ENCODE measurements around the gene CNTNAP2. TPM values are rescaled to one million over a fixed set of nuclear protein-coding genes. Genes with fewer than 3 reads are reported as not detected.

Gene CNTNAP2
- total RNA-seq, 1 experiment from 2014 or later = 42.5 TPM

GRCh38 chr7:147432079-147432478 lies 1315.5 kb downstream of the CNTNAP2 start:
- Mint-ChIP-seq H3K4me3 (ENCODE audit: unreplicated experiment) (no peak overlapping the region), H3K9me3 (ENCODE audit: unreplicated experiment) (peaks cover 38% of the 10 kb centered on the region), H3K36me3 (ENCODE audit: insufficient read depth, unreplicated experiment) (peaks cover 7% of the 10 kb centered on the region), H3K4me1 (ENCODE audit: low read depth, unreplicated experiment) (peaks cover 37% of the 10 kb centered on the region), H3K27me3 (ENCODE audit: insufficient read depth, unreplicated experiment) (no peaks in the 10 kb centered on the region), H3K27ac (ENCODE audit: unreplicated experiment) (peak overlapping the region; percentile 16)
- H3K27me3 ChIP-seq (replicated peaks; ENCODE audit: control insufficient read depth, insufficient read depth, low read length) = no peaks in the 10 kb centered on the region
- peak; percentile 17 to 29 for TF ChIP-seq CTCF (IDR thresholded peaks at IDR 0.05; ENCODE audit: insufficient read depth in 1 of 2, low read depth in 1 of 2, low read length in 1 of 2, severe bottlenecking in 1 of 2, unreplicated experiment in 1 of 2)
- peaks cover 43% of the 10 kb centered on the region for H3K4me1 ChIP-seq
- H3K9me3 ChIP-seq = peaks cover 13% of the 10 kb centered on the region
- intact Hi-C loops (cut with micrococcal nuclease; ENCODE audit: unreplicated experiment) = loop anchor here (1.0 to 10.0 kb wide), 5 partner anchors 185 to 813 kb away; no protein-coding TSS in a partner anchor
- peak in 1 of 2 experiments; percentile 41 for DNase-seq
- H3K36me3 ChIP-seq (ENCODE audit: control insufficient read depth, insufficient read depth, low read length) = no peaks in the 10 kb centered on the region
- H3K4me3 ChIP-seq (ENCODE audit: low read depth, low read length) = no peak overlapping the region
- ChIA-PET POLR2A (no interaction called here), CTCF (interaction anchor here (0.8 to 1.7 kb wide), 3 partner anchors 19 to 710 kb away, joined by 3 to 7 read pairs (median 4); no protein-coding TSS in a partner anchor)
- BruUV-seq (replicated peaks) = no TSS peak

GRCh38 chr7:147432576-147432975 lies 1316.0 kb downstream of the CNTNAP2 start:
- no peak for DNase-seq
- TF ChIP-seq CTCF (IDR thresholded peaks at IDR 0.05; ENCODE audit: insufficient read depth in 1 of 2, low read depth in 1 of 2, low read length in 1 of 2, severe bottlenecking in 1 of 2, unreplicated experiment in 1 of 2) = no peak
- intact Hi-C loops (cut with micrococcal nuclease; ENCODE audit: unreplicated experiment) = loop anchor here (1.0 to 10.0 kb wide), 5 partner anchors 185 to 812 kb away; no protein-coding TSS in a partner anchor
- H3K27me3 Mint-ChIP-seq (ENCODE audit: insufficient read depth, unreplicated experiment) = no peaks in the 10 kb centered on the region
- H3K9me3 Mint-ChIP-seq (ENCODE audit: unreplicated experiment) = peaks cover 33% of the 10 kb centered on the region
- Histone ChIP-seq H3K4me1 (peaks cover 38% of the 10 kb centered on the region), H3K9me3 (peaks cover 13% of the 10 kb centered on the region), H3K27me3 (replicated peaks; ENCODE audit: control insufficient read depth, insufficient read depth, low read length) (no peaks in the 10 kb centered on the region), H3K36me3 (ENCODE audit: control insufficient read depth, insufficient read depth, low read length) (no peaks in the 10 kb centered on the region), H3K4me3 (ENCODE audit: low read depth, low read length) (no peak overlapping the region)
- peak overlapping the region; percentile 8 for H3K4me3 Mint-ChIP-seq (ENCODE audit: unreplicated experiment)
- peaks cover 2% of the 10 kb centered on the region for H3K36me3 Mint-ChIP-seq (ENCODE audit: insufficient read depth, unreplicated experiment)
- no TSS peak for BruUV-seq (replicated peaks)
- ChIA-PET CTCF (interaction anchor here (1.1 to 1.7 kb wide), 2 partner anchors 114 to 710 kb away, joined by 4 to 7 read pairs; no protein-coding TSS in a partner anchor), POLR2A (no interaction called here)
- peak overlapping the region; percentile 31 for H3K27ac Mint-ChIP-seq (ENCODE audit: unreplicated experiment)
- H3K4me1 Mint-ChIP-seq (ENCODE audit: low read depth, unreplicated experiment) = peaks cover 33% of the 10 kb centered on the region

GRCh38 chr7:147436718-147437117 lies 1320.1 kb downstream of the CNTNAP2 start:
- intact Hi-C loops (cut with micrococcal nuclease; ENCODE audit: unreplicated experiment) = loop anchor here (10.0 kb wide), 2 partner anchors 208 to 808 kb away; no protein-coding TSS in a partner anchor
- H3K27me3 ChIP-seq (replicated peaks; ENCODE audit: control insufficient read depth, insufficient read depth, low read length) = no peaks in the 10 kb centered on the region
- H3K27me3 Mint-ChIP-seq (ENCODE audit: insufficient read depth, unreplicated experiment) = no peaks in the 10 kb centered on the region
- ChIA-PET CTCF (no interaction called here), POLR2A (no interaction called here)
- H3K4me3 Mint-ChIP-seq (ENCODE audit: unreplicated experiment) = no peak overlapping the region
- H3K4me1 Mint-ChIP-seq (ENCODE audit: low read depth, unreplicated experiment) = peaks cover 26% of the 10 kb centered on the region
- H3K9me3 ChIP-seq = peaks cover 8% of the 10 kb centered on the region; the same call in 1 of the 2 replicates
- H3K36me3 Mint-ChIP-seq (ENCODE audit: insufficient read depth, unreplicated experiment) = no peaks in the 10 kb centered on the region
- peaks cover 42% of the 10 kb centered on the region for H3K9me3 Mint-ChIP-seq (ENCODE audit: unreplicated experiment)
- no peak for DNase-seq
- peaks cover 26% of the 10 kb centered on the region for H3K4me1 ChIP-seq
- no peak overlapping the region for H3K27ac Mint-ChIP-seq (ENCODE audit: unreplicated experiment)
- no peak for TF ChIP-seq CTCF (IDR thresholded peaks at IDR 0.05; ENCODE audit: insufficient read depth in 1 of 2, low read depth in 1 of 2, low read length in 1 of 2, severe bottlenecking in 1 of 2, unreplicated experiment in 1 of 2)
- H3K36me3 ChIP-seq (ENCODE audit: control insufficient read depth, insufficient read depth, low read length) = no peaks in the 10 kb centered on the region
- BruUV-seq (replicated peaks) = no TSS peak
- no peak overlapping the region for H3K4me3 ChIP-seq (ENCODE audit: low read depth, low read length)

All from Caco-2 (cell line).